ENCODE data around the gene LILRA5.

- no peak for TF ChIP-seq USF2 (CRISPR knock-in tag; IDR thresholded peaks at IDR 0.05)
- TF ChIP-seq CTCF (IDR thresholded peaks at IDR 0.05), result no peak
- no peak for TF ChIP-seq SMAD3 (CRISPR knock-in tag; IDR thresholded peaks at IDR 0.05; ENCODE audit: borderline replicate concordance)
Observed at GRCh38 chr19:54356444-54357056, 43.6 kb upstream of the LILRA5 start.

Data from WTC11 (cell line).